ENCODE measurements around the gene PALM2AKAP2.

PALM2AKAP2 gene

GRCh38 chr9:109771087-109771486, 8.9 kb upstream of the PALM2AKAP2 start:
- no peak overlapping the region for H3K27ac ChIP-seq
- DNase-seq (ENCODE audit: low read depth, low spot score), result no peak

- DNase-seq (ENCODE audit: low read depth, low spot score), result no peak
Measured at GRCh38 chr9:109771796-109772531, 8.0 kb upstream of the PALM2AKAP2 start.

GRCh38 chr9:109775516-109775915, 4.5 kb upstream of the PALM2AKAP2 start:
- no peak overlapping the region for H3K27ac ChIP-seq
- peak; percentile 20 for DNase-seq (ENCODE audit: low read depth, low spot score)

More at GRCh38 chr9:109771796-109772531, 8.0 kb upstream of the PALM2AKAP2 start:
- H3K27ac ChIP-seq, result no peak overlapping the region

- no peak overlapping the region for H3K27ac ChIP-seq
Measured at GRCh38 chr9:109776391-109776790, 3.6 kb upstream of the PALM2AKAP2 start.

GRCh38 chr9:109780453-109781033, 545 bp downstream of the PALM2AKAP2 start:
- no peak for DNase-seq (ENCODE audit: low read depth, low spot score)

More at GRCh38 chr9:109776391-109776790, 3.6 kb upstream of the PALM2AKAP2 start:
- DNase-seq (ENCODE audit: low read depth, low spot score), result no peak

GRCh38 chr9:109781086-109781485, 1.1 kb downstream of the PALM2AKAP2 start:
- H3K27ac ChIP-seq, result no peak overlapping the region

More at GRCh38 chr9:109780453-109781033, 545 bp downstream of the PALM2AKAP2 start:
- no peak overlapping the region for H3K27ac ChIP-seq

GRCh38 chr9:109781541-109782197, 1.7 kb downstream of the PALM2AKAP2 start:
- no peak overlapping the region for H3K27ac ChIP-seq
- no peak for DNase-seq (ENCODE audit: low read depth, low spot score)

More at GRCh38 chr9:109781086-109781485, 1.1 kb downstream of the PALM2AKAP2 start:
- no peak for DNase-seq (ENCODE audit: low read depth, low spot score)

GRCh38 chr9:109787735-109788134, 7.7 kb downstream of the PALM2AKAP2 start:
- no peak overlapping the region for H3K27ac ChIP-seq
- no peak for DNase-seq (ENCODE audit: low read depth, low spot score)

GRCh38 chr9:109789556-109789955, 9.6 kb downstream of the PALM2AKAP2 start:
- no peak overlapping the region for H3K27ac ChIP-seq
- DNase-seq (ENCODE audit: low read depth, low spot score), result no peak

- H3K27ac ChIP-seq, result no peak overlapping the region
- no peak for DNase-seq (ENCODE audit: low read depth, low spot score)
Measured at GRCh38 chr9:109789971-109790370, 10.0 kb downstream of the PALM2AKAP2 start.

GRCh38 chr9:109791003-109791677, 11.1 kb downstream of the PALM2AKAP2 start:
- no peak overlapping the region for H3K27ac ChIP-seq
- DNase-seq (ENCODE audit: low read depth, low spot score), result no peak

GRCh38 chr9:109791747-109792146, 11.7 kb downstream of the PALM2AKAP2 start:
- H3K27ac ChIP-seq, result no peak overlapping the region
- DNase-seq (ENCODE audit: low read depth, low spot score), result no peak

- DNase-seq (ENCODE audit: low read depth, low spot score), result peak; percentile 39
- H3K27ac ChIP-seq, result peak overlapping the region; percentile 47
Measured at GRCh38 chr9:109792951-109793546, 13.1 kb downstream of the PALM2AKAP2 start.

- no peak for DNase-seq (ENCODE audit: low read depth, low spot score)
- peak overlapping the region; percentile 47 for H3K27ac ChIP-seq
Measured at GRCh38 chr9:109793921-109794320, 13.9 kb downstream of the PALM2AKAP2 start.

GRCh38 chr9:109794361-109795012, 14.5 kb downstream of the PALM2AKAP2 start:
- DNase-seq (ENCODE audit: low read depth, low spot score), result no peak
- no peak overlapping the region for H3K27ac ChIP-seq

GRCh38 chr9:109795613-109796012, 15.6 kb downstream of the PALM2AKAP2 start:
- H3K27ac ChIP-seq, result no peak overlapping the region
- no peak for DNase-seq (ENCODE audit: low read depth, low spot score)

GRCh38 chr9:109796078-109796477, 16.1 kb downstream of the PALM2AKAP2 start:
- no peak for DNase-seq (ENCODE audit: low read depth, low spot score)
- H3K27ac ChIP-seq, result no peak overlapping the region

- H3K27ac ChIP-seq, result no peak overlapping the region
- no peak for DNase-seq (ENCODE audit: low read depth, low spot score)
Measured at GRCh38 chr9:109797006-109797405, 17.0 kb downstream of the PALM2AKAP2 start.

GRCh38 chr9:109797509-109797908, 17.5 kb downstream of the PALM2AKAP2 start:
- no peak overlapping the region for H3K27ac ChIP-seq
- DNase-seq (ENCODE audit: low read depth, low spot score), result no peak

- no peak overlapping the region for H3K27ac ChIP-seq
- no peak for DNase-seq (ENCODE audit: low read depth, low spot score)
Measured at GRCh38 chr9:109799141-109799540, 19.1 kb downstream of the PALM2AKAP2 start.
